H4 (cell line): ENCODE results near the gene RASA3. TPM values are rescaled to one million over a fixed set of nuclear protein-coding genes. Genes with fewer than 3 reads are reported as not detected.
"Not testable (repeated sequence)": the region's sequence is repeated elsewhere in the genome, so short reads cannot be mapped to it uniquely, and the experiment has no call there.

Experiments
- DNase-seq: peaks from one replicate; pipeline ENCODE4 v3.0.0-alpha.2; 2015; ENCODE audit warnings: low spot score
- total RNA-seq: library from RNA; depleted of rRNA; stranded (reverse); fragments of >200 nt; shearing (Covaris generic); gene quantifications from 2 replicates; pipeline ENCODE4 v1.2.3, GENCODE V29; 2014

Gene RASA3
- total RNA-seq, 1 experiment from 2014 or later, result 6.3 TPM

GRCh38 chr13:114127473-114128347, 4.7 kb downstream of the RASA3 start:
- no peak for DNase-seq

- DNase-seq, result no peak
Measured at GRCh38 chr13:114126789-114127472, 5.5 kb downstream of the RASA3 start.

GRCh38 chr13:114126086-114126485, 6.3 kb downstream of the RASA3 start:
- DNase-seq, result not testable (repeated sequence)

GRCh38 chr13:114125589-114125988, 6.8 kb downstream of the RASA3 start:
- DNase-seq, result no peak

GRCh38 chr13:114124921-114125320, 7.5 kb downstream of the RASA3 start:
- peak; percentile 40 for DNase-seq

- no peak for DNase-seq
Measured at GRCh38 chr13:114124431-114124830, 8.0 kb downstream of the RASA3 start.

- DNase-seq, result no peak
Measured at GRCh38 chr13:114123876-114124275, 8.5 kb downstream of the RASA3 start.

GRCh38 chr13:114123448-114123847, 9.0 kb downstream of the RASA3 start:
- no peak for DNase-seq

GRCh38 chr13:114122591-114123211, 9.7 kb downstream of the RASA3 start:
- no peak for DNase-seq

GRCh38 chr13:114122127-114122511, 10.3 kb downstream of the RASA3 start:
- DNase-seq, result no peak

- no peak for DNase-seq
Measured at GRCh38 chr13:114121496-114122126, 10.8 kb downstream of the RASA3 start.

- no peak for DNase-seq
Measured at GRCh38 chr13:114121031-114121430, 11.4 kb downstream of the RASA3 start.

- no peak for DNase-seq
Measured at GRCh38 chr13:114120591-114121011, 11.8 kb downstream of the RASA3 start.

- DNase-seq, result peak; percentile 75
Measured at GRCh38 chr13:114119196-114119595, 13.2 kb downstream of the RASA3 start.

- no peak for DNase-seq
Measured at GRCh38 chr13:114118511-114119123, 13.8 kb downstream of the RASA3 start.

GRCh38 chr13:114118086-114118485, 14.3 kb downstream of the RASA3 start:
- no peak for DNase-seq

- not testable (repeated sequence) for DNase-seq
Measured at GRCh38 chr13:114117341-114117874, 15.0 kb downstream of the RASA3 start.

- DNase-seq, result no peak
Measured at GRCh38 chr13:114116734-114117133, 15.7 kb downstream of the RASA3 start.

GRCh38 chr13:114115796-114116195, 16.6 kb downstream of the RASA3 start:
- no peak for DNase-seq

GRCh38 chr13:114115191-114115671, 17.2 kb downstream of the RASA3 start:
- DNase-seq, result peak; percentile 76

GRCh38 chr13:114114666-114115065, 17.8 kb downstream of the RASA3 start:
- DNase-seq, result not testable (repeated sequence)
